ENCODE measurements around the gene KIF26B.

GRCh38 chr1:245544236-245544635 is 389.5 kb downstream of the KIF26B start:
- TF ChIP-seq POLR2A (IDR thresholded peaks at IDR 0.05) (no peak), CTCF (IDR thresholded peaks at IDR 0.05) (no peak), EP300 (IDR thresholded peaks at IDR 0.05) (no peak)

Measured in suprapubic skin (tissue), 3 donors.